Measurements from ENCODE around the gene ST6GAL1.

DNA sequence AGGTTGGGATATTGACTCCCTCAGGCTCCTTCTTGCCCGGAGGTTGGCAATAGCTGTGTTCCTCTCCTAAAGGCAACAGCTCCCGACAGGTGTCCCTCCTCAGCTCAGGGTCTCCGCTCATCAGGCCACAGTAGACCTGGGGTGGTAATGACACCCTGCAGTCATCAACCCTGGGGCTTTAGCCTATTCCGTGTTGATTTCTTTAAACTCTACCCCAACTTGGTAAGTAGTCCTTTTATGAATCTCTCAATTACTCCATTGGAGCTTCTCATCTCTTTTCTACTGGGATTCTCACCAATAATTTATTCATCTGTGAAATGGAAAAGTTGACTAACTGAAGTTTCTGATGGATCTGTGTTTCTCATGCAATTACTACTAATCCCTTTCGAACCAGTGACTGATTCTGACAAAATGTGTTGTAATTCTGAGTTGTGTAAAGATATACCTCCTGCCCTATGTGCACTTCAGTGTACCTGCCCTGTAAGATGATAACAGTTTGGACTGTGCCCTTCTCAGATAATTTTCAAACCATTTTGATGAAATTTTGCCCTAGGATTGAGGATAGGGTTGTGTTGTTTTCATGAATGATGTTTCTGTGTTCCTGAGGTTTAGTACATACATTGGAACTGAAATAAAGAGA lies 119.3 kb downstream of the ST6GAL1 start:
- TF ChIP-seq POLR2A (IDR thresholded peaks at IDR 0.05) = no peak
- TF ChIP-seq EP300 (IDR thresholded peaks at IDR 0.05) = no peak
- TF ChIP-seq, protein P1, sequence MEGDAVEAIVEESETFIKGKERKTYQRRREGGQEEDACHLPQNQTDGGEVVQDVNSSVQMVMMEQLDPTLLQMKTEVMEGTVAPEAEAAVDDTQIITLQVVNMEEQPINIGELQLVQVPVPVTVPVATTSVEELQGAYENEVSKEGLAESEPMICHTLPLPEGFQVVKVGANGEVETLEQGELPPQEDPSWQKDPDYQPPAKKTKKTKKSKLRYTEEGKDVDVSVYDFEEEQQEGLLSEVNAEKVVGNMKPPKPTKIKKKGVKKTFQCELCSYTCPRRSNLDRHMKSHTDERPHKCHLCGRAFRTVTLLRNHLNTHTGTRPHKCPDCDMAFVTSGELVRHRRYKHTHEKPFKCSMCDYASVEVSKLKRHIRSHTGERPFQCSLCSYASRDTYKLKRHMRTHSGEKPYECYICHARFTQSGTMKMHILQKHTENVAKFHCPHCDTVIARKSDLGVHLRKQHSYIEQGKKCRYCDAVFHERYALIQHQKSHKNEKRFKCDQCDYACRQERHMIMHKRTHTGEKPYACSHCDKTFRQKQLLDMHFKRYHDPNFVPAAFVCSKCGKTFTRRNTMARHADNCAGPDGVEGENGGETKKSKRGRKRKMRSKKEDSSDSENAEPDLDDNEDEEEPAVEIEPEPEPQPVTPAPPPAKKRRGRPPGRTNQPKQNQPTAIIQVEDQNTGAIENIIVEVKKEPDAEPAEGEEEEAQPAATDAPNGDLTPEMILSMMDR (IDR thresholded peaks at IDR 0.05) = no peak
